Right atrium auricular region (tissue), 2 donors: ENCODE measurements around the gene VOPP1. TPM values are rescaled to one million over a fixed set of nuclear protein-coding genes. Genes with fewer than 3 reads are reported as not detected.

Source experiments
- DNase-seq: peaks from one replicate; pipeline ENCODE4 v3.0.0-alpha.2; 2019; ENCODE audit warnings: low spot score
- H3K27ac ChIP-seq, 2 donors: fragments of 200-600 bp; sonication (generic); 1 replicate in 1 of 2; 2 replicates in 1 of 2; pipeline ENCODE4 v1.5.1; 2016 to 2019
- H3K27me3 ChIP-seq, 2 donors: fragments of 200-600 bp; sonication (generic); one replicate each; pipeline versions ENCODE4 v1.5.1 to v1.6.0; 2017 to 2019
- H3K36me3 ChIP-seq: fragments of 200-600 bp; sonication (generic); one replicate; pipeline ENCODE4 v1.5.1; 2016
- H3K4me1 ChIP-seq, 2 donors: fragments of 200-600 bp; sonication (generic); one replicate each; pipeline versions ENCODE4 v1.5.1 to v1.6.0; 2017 to 2019
- H3K4me3 ChIP-seq, 2 donors: fragments of 200-600 bp; sonication (generic); 1 replicate in 1 of 2; 2 replicates in 1 of 2; pipeline ENCODE4 v1.5.1; 2017 to 2019; ENCODE audit warnings: mild to moderate bottlenecking in 1 of 2, moderate library complexity in 1 of 2
- H3K9me3 ChIP-seq, 2 donors: fragments of 200-600 bp; sonication (generic); one replicate each; pipeline ENCODE4 v1.5.1; 2019
- total RNA-seq, 2 donors: library from RNA; depleted of rRNA; stranded (reverse); fragments of >200 nt; gene quantifications; one replicate each; pipeline ENCODE4 v1.1.0, GENCODE V29; 2016
- TF ChIP-seq, protein P1 (sequence below), 2 donors: fragments of 200-600 bp; sonication (generic); IDR thresholded peaks; one replicate each; pipeline ENCODE4 v1.5.1; 2019; ENCODE audit warnings: antibody characterized with exemption in 2 of 2

VOPP1 gene
- total RNA-seq, 2 donors from 2014 or later = 21.4 to 24.1 TPM

DNA sequence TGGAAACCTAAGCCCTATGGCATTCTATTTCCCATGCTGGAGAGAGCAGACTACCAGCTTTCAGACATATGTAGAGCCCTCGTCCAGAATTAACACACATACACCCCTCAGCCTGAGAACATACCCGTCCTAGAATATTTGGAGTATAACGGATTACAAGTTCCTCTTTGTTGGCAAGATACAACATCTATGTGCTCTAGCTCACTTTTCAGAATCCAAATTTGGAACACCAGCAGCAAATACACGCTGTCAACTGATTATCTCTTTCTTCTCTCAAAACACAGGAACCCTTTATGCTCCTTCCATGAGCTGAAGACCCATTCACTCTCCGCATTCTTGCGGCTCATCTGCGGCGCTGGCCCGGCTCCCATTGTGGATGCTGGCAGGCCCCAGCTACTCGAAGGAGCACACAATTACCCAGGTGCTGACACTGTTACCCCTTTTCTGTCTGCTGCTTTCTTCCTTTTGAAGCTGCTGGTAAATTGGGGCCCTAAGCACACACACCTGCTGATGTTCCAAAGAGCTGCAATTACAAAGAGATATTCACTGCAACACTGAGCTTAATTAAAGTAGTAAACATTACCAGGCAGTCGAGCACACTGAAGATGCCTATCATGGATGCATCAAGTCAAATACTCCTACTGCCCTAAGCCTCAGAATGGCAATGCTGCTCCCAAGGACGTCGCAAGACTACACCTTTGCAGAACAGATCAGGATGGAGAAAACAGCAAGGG is 70.0 kb downstream of the VOPP1 start:
- TF ChIP-seq, protein P1, sequence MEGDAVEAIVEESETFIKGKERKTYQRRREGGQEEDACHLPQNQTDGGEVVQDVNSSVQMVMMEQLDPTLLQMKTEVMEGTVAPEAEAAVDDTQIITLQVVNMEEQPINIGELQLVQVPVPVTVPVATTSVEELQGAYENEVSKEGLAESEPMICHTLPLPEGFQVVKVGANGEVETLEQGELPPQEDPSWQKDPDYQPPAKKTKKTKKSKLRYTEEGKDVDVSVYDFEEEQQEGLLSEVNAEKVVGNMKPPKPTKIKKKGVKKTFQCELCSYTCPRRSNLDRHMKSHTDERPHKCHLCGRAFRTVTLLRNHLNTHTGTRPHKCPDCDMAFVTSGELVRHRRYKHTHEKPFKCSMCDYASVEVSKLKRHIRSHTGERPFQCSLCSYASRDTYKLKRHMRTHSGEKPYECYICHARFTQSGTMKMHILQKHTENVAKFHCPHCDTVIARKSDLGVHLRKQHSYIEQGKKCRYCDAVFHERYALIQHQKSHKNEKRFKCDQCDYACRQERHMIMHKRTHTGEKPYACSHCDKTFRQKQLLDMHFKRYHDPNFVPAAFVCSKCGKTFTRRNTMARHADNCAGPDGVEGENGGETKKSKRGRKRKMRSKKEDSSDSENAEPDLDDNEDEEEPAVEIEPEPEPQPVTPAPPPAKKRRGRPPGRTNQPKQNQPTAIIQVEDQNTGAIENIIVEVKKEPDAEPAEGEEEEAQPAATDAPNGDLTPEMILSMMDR (IDR thresholded peaks at IDR 0.05) = no peak
- no peak overlapping the region for H3K27ac ChIP-seq
- no peaks in the 10 kb centered on the region for H3K9me3 ChIP-seq
- no peak overlapping the region for H3K4me3 ChIP-seq
- H3K4me1 ChIP-seq = peaks cover 0 to 50% of the 10 kb centered on the region in 2 donors
- no peak for DNase-seq
- H3K36me3 ChIP-seq = no peaks in the 10 kb centered on the region
- no peaks in the 10 kb centered on the region for H3K27me3 ChIP-seq

DNA sequence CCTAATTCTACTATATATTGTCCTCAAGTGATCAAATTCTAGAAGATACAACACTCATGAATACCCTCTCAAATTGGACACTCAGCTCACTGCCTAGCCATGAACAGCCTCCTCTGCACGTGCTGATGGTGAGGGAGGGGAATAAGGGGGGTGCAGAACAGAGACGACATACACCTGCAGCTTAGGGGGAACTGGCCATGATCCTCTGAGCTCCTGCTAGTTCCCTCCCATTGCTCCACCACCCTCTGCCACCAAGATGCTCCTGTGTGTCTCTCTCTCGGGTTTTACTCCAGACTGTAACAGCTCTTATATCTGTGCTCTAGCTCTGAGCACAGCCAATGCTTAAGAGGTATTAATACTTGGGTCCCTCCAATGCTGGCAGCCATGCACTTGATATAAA is 70.7 kb downstream of the VOPP1 start:
- Histone ChIP-seq H3K27ac (no peak overlapping the region), H3K36me3 (no peaks in the 10 kb centered on the region), H3K27me3 (no peaks in the 10 kb centered on the region), H3K4me3 (no peak overlapping the region), H3K4me1 (peaks cover 0 to 50% of the 10 kb centered on the region in 2 donors), H3K9me3 (no peaks in the 10 kb centered on the region)
- TF ChIP-seq, protein P1 (IDR thresholded peaks at IDR 0.05) = no peak
- no peak for DNase-seq

DNA sequence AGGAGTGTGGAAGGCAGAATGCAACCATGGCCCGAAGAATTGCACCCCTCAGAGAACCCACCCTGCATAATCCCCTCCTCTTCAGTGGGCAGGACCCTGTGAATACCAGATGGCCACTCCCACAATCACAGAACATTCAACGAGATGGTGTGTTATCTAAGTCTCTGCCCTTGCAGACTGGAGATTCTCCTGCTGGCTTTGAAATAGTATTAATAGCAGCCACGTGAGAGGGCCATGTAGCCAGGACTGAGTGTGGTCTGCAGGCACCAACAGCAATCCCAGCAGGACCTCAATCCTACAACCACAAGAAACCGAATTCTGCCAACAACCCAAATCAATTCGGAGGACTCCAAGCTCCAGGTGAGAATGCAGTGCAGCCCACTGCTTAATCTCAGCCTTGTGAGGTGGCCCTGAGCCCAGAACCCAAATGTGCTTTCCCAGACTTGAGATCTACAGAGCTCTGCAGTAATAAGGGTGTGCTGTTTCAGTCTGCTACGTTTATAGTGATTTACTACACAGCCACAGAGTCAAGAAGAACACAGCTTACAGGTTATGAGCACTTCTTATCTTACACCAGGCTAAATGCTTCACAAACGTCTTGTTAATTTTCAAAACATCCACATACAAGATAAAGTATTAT is 72.1 kb downstream of the VOPP1 start:
- no peak overlapping the region for H3K27ac ChIP-seq
- H3K9me3 ChIP-seq = no peaks in the 10 kb centered on the region
- no peak overlapping the region for H3K4me3 ChIP-seq
- no peak for DNase-seq
- peaks cover 0 to 50% of the 10 kb centered on the region in 2 donors for H3K4me1 ChIP-seq
- H3K36me3 ChIP-seq = no peaks in the 10 kb centered on the region
- TF ChIP-seq, protein P1 (IDR thresholded peaks at IDR 0.05) = no peak
- no peaks in the 10 kb centered on the region for H3K27me3 ChIP-seq

DNA sequence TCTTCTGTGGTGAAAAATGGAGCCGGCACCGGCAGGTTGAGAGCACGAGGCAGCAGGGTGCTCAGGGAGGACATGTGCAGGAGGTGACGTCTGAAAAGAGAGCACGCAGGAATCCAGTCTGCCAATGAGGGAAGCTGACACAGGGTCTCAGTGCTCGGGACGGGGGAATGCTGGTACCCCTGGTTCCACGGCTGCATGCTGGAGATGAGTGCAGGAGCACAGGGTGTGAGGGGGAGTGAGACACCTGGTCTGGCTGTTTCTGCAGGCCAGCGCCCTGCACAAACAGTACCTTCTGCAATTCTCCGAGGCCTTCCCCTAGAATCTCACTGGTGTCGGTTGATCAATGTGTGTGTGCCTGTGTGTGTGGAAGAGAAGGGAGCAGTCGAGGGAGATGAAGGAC is 72.7 kb downstream of the VOPP1 start:
- H3K4me1 ChIP-seq = peaks cover 0 to 46% of the 10 kb centered on the region in 2 donors

DNA sequence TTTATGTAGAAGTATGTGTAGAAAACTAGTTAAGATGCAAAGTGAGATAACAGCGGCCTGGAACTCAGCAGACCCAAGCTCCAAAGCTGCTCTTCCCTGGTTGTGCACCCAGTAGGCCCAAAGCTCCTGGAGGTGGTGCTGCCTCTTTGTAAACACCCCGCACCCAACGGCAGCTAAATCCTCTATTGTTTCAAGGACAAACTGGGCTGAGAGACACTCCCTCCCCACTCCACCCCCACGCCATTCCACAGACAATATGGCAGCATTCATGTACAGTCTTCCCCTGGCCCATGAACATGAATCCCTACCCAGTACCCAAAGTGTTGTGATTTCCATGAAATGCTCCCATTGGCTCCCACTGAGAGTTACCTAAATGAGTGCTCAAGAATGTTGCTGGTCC is 73.5 kb downstream of the VOPP1 start:
- DNase-seq = no peak
- Histone ChIP-seq H3K4me3 (no peak overlapping the region), H3K27me3 (no peaks in the 10 kb centered on the region), H3K36me3 (no peaks in the 10 kb centered on the region), H3K4me1 (peaks cover 0 to 38% of the 10 kb centered on the region in 2 donors), H3K9me3 (no peaks in the 10 kb centered on the region), H3K27ac (no peak overlapping the region)
- TF ChIP-seq, protein P1 (IDR thresholded peaks at IDR 0.05) = no peak

More for the DNA sequence above, 72.7 kb downstream of the VOPP1 start:
- H3K36me3 ChIP-seq = no peaks in the 10 kb centered on the region
- H3K4me3 ChIP-seq = no peak overlapping the region
- no peak for DNase-seq
- no peak overlapping the region for H3K27ac ChIP-seq
- no peaks in the 10 kb centered on the region for H3K27me3 ChIP-seq
- H3K9me3 ChIP-seq = no peaks in the 10 kb centered on the region
- TF ChIP-seq, protein P1 (IDR thresholded peaks at IDR 0.05) = no peak
